GM21381 (cell line): Measurements from ENCODE around the gene OGG1.
A peak's percentile ranks its signal among the peaks of the same experiment; 100 is the strongest.

ENCODE experiments used
- ATAC-seq: cut with Tn5 transposase; IDR thresholded peaks from one replicate; pipeline ENCODE4 v1.9.1; 2021; ENCODE audit warnings: mild to moderate bottlenecking, moderate library complexity; ENCODE audit not compliant: unreplicated experiment

OGG1 gene

DNA sequence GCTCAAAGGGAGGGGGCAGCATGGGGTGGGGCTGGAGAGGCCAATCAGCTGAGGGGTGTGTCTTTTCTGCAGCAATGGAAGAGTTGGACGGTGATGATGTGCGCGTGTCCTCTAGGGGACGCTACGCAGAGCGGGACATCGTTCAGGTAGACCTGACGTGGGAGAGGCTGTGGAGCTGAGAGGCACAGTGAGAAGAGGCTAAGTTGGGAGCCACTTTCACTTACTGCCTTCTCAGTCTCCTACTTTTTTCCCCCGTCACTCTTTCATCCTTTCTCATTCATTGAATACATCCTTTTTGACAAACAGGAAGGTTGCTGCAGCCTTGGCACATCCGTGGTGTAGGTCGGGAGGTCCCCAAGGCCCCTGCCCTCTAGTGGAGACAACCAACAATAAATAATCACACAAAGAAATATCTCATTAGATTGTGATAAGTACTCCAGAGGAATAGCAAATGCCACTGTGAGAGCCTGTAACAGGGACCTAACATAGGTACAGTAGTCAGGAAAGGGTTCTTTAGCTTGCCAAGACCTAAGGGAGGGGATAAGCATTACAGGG is 22.6 kb upstream of the OGG1 start:
- no peak for ATAC-seq

DNA sequence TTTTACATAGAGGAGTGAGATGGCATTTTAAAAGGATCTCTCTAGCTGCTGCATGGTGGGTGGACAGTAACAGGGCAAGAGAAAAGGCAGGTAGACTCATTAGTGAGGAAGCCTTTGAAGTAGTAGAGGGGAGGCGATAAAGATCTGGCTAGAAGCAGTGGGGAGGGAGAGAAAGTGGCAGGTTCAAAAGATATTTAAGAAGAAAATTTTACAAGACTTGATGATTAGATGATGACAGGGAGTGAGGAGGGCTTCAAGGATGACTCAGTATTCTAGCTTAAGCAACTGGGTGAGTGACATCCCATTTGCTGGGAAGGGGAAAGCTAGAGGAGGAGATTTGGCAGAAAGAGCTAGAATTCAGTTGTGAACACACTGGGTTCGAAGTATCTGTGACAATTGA is 22.0 kb upstream of the OGG1 start:
- ATAC-seq: no peak

GRCh38 chr3:9729419-9729818 is 20.3 kb upstream of the OGG1 start:
- no peak for ATAC-seq

- ATAC-seq: peak; percentile 38
Observed at GRCh38 chr3:9730657-9731205, 19.0 kb upstream of the OGG1 start.

- peak; percentile 90 for ATAC-seq
Observed at GRCh38 chr3:9731206-9732079, 18.3 kb upstream of the OGG1 start, which contains the start of gene BRPF1. Gene BRPF1, plus strand, starts transcription at chr3:9731735. Its CDS starts 2,406 bp downstream, at chr3:9734141.

DNA sequence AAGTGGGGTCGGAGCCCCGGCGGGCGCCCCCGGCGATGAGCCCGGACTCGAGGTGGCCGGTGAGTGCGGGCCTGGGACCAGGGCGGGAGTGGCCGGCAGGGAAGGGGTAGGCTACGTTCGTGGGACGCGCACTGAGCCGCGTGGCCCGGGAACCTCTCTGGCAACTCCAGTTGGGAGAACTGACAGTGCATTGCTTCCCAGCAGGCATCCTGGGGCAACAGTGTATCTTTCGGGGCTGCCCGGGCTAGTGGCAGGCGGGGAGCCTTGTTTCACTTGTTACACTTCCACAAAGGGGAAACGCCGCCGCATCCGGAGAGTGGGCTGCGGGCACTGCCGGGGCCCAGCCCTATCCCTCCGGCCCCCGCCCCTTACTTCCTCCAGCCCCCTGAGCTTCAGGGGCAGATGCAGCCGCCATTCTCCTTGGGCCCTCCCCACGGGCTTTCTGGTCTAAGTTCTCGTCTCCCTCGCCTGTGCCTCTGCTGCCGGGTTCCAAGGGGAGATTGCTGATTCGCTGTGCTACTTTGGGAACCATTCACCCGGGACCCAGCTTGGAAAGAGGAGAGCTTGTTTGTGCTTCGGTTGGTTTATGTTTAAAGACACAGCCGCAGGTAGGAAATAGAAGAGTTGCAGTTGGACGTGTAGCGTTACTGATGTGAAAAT is 17.5 kb upstream of the OGG1 start:
- ATAC-seq: peak; percentile 10

GRCh38 chr3:9732740-9733115 is 17.0 kb upstream of the OGG1 start:
- no peak for ATAC-seq

GRCh38 chr3:9736831-9737230 is 12.9 kb upstream of the OGG1 start:
- no peak for ATAC-seq

GRCh38 chr3:9739181-9739580 is 10.6 kb upstream of the OGG1 start:
- no peak for ATAC-seq

- no peak for ATAC-seq
Observed at GRCh38 chr3:9742560-9742959, 7.2 kb upstream of the OGG1 start.

DNA sequence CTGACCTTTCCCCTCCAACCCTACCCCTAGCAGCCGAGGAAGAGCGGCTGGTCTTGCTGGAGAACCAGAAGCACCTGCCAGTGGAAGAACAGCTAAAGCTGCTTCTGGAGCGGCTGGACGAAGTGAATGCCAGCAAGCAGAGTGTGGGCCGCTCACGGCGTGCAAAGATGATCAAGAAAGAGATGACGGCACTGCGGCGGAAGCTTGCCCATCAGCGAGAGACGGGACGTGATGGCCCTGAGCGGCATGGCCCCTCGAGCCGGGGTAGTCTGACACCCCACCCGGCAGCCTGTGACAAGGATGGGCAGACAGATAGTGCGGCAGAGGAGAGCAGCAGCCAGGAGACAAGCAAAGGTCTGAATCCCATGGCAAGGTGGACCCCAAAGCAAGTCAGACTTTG is 6.2 kb upstream of the OGG1 start:
- no peak for ATAC-seq

DNA sequence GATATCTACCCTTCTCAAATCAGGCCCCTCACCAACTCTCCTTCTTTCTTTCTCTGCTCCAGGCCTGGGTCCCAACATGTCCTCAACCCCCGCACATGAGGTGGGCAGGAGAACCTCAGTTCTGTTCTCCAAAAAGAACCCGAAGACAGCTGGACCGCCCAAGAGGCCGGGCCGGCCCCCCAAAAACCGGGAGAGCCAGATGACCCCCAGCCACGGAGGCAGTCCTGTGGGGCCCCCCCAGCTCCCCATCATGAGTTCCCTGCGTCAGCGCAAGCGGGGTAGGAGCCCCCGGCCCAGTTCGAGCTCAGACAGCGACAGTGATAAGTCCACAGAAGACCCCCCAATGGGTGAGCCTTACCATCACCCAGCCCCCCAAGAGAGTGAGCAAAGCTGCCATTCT is 5.6 kb upstream of the OGG1 start:
- no peak for ATAC-seq

GRCh38 chr3:9745521-9745920 is 4.2 kb upstream of the OGG1 start:
- ATAC-seq: no peak

DNA sequence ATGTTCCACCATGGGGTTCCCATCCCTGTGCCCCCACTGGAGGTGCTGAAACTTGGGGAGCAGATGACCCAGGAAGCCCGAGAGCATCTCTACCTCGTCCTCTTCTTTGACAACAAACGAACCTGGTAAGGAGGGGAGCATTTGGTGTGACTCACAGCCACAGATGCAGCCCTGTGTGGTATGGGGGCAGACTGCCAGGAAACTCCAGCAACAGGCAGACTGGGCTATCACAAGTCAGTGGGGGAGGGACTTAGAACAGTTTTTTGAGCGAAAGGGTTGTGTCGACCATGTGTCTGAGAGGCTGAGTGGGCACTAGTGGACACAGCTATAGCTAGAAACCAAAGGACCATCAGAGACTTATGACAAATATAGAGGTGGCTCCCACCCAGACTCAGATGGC is 3.4 kb upstream of the OGG1 start:
- ATAC-seq: no peak

- no peak for ATAC-seq
Observed at GRCh38 chr3:9747267-9747666, 2.5 kb upstream of the OGG1 start.

- no peak for ATAC-seq
Observed at GRCh38 chr3:9748031-9748430, 1.7 kb upstream of the OGG1 start.

GRCh38 chr3:9749296-9749644 is 482 bp upstream of the OGG1 start:
- no peak for ATAC-seq

DNA sequence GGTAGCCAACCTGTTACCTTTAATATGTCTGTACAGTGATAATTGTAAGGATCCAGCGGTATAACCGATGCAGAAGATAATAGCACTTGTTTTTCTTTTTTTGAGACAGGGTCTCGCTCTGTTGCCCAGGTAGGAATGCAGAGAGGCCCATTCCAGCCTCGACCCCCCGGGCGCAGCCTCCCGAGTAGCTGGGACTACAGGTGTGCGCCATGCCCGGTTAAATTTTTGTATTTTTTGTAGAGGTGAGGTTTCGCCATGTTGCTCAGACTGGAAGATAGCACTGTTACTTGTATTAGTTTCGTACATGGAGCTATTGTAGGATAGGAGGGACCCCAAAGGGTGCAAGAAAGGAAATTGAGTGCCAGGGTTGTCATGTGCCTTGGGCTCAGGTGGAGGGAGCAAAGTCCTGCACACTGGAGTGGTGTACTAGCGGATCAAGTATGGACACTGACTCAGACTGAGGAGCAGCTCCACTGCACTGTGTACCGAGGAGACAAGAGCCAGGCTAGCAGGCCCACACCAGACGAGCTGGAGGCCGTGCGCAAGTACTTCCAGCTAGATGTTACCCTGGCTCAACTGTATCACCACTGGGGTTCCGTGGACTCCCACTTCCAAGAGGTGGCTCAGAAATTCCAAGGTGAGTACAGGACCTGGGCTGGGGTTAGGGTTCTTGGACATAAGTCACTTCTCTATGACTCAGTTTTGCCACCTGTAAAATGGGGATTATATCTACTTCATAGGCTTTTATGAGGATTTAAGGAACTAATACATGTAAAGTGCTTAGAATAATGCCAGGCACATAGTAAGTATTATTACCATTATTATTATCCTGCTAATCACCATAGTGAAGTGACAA is 1.0 kb downstream of the OGG1 start:
- no peak for ATAC-seq

DNA sequence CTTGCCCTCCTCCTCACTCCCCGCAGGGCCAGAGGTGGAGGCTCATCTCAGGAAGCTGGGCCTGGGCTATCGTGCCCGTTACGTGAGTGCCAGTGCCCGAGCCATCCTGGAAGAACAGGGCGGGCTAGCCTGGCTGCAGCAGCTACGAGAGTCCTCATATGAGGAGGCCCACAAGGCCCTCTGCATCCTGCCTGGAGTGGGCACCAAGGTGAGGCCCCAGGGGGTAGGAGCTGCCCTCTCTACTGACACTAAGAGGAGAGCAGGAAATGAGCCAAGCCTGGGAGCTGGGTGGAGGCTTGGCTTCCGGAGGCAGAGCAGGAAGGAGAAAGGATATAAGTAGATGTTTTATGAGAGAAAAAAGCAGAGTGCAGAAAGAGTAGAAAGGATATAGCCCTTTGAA is 4.9 kb downstream of the OGG1 start:
- no peak for ATAC-seq

GRCh38 chr3:9757427-9757826 is 7.7 kb downstream of the OGG1 start:
- ATAC-seq: no peak
